Cardiac muscle cell (in vitro differentiated cells and primary cell): ENCODE data around the gene REL. TPM values are rescaled to one million over a fixed set of nuclear protein-coding genes. Genes with fewer than 3 reads are reported as not detected.
"Not testable (repeated sequence)": the region's sequence is repeated elsewhere in the genome, so short reads cannot be mapped to it uniquely, and the experiment has no call there.

Source experiments
- DNase-seq, 2 donors: peaks; one replicate each; pipeline versions ENCODE4 v3.0.0 to v3.0.0-alpha.2; 2010 to 2017; ENCODE audit warnings: low read depth in 1 of 2, low spot score in 1 of 2
- H3K27ac ChIP-seq: fragments of 200-600 bp; sonication (generic); 2 replicates; pipeline ENCODE4 v1.5.1; 2016
- H3K27me3 ChIP-seq: fragments of 200-600 bp; sonication (generic); 2 replicates; pipeline ENCODE4 v1.6.0; 2016; ENCODE audit warnings: control low read depth
- H3K36me3 ChIP-seq: fragments of 200-600 bp; sonication (generic); 2 replicates; pipeline ENCODE4 v1.5.1; 2016; ENCODE audit warnings: control low read depth
- H3K4me1 ChIP-seq: fragments of 200-600 bp; sonication (generic); 2 replicates; pipeline ENCODE4 v1.8.1; 2017; ENCODE audit warnings: low read depth, mild to moderate bottlenecking, mixed run types
- H3K4me3 ChIP-seq: fragments of 200-600 bp; sonication (generic); 2 replicates; pipeline ENCODE4 v1.5.1; 2016; ENCODE audit warnings: mild to moderate bottlenecking
- H3K9me3 ChIP-seq: fragments of 200-600 bp; sonication (generic); 2 replicates; pipeline ENCODE4 v1.5.1; 2017; ENCODE audit warnings: low read depth, mild to moderate bottlenecking, control low read depth
- polyA plus RNA-seq: library from polyadenylated mRNA; unstranded; fragments of >200 nt; fragmentation: Nextera tagmentation; extraction: Ambion mirVana; gene quantifications from 2 replicates; pipeline ENCODE4 v1.2.1, GENCODE V29; 2016
- total RNA-seq: library from RNA; depleted of rRNA; stranded (reverse); fragments of >200 nt; gene quantifications from 2 replicates; pipeline ENCODE4 v1.2.3, GENCODE V29; 2016
- TF ChIP-seq, protein P1 (sequence below): IDR thresholded peaks from 2 replicates; pipeline ENCODE4 v1.5.1; 2012; ENCODE audit warnings: low read depth, mild to moderate bottlenecking, low read length

REL gene
- total and polyA plus RNA-seq, 2 experiments from 2014 or later, result 7.6 to 11.5 TPM

- Histone ChIP-seq H3K27ac (peak overlapping the region; percentile 3), H3K9me3 (no peaks in the 10 kb centered on the region), H3K36me3 (peaks cover 32% of the 10 kb centered on the region), H3K4me3 (no peak overlapping the region), H3K27me3 (no peaks in the 10 kb centered on the region), H3K4me1 (no peaks in the 10 kb centered on the region)
- TF ChIP-seq, protein P1, sequence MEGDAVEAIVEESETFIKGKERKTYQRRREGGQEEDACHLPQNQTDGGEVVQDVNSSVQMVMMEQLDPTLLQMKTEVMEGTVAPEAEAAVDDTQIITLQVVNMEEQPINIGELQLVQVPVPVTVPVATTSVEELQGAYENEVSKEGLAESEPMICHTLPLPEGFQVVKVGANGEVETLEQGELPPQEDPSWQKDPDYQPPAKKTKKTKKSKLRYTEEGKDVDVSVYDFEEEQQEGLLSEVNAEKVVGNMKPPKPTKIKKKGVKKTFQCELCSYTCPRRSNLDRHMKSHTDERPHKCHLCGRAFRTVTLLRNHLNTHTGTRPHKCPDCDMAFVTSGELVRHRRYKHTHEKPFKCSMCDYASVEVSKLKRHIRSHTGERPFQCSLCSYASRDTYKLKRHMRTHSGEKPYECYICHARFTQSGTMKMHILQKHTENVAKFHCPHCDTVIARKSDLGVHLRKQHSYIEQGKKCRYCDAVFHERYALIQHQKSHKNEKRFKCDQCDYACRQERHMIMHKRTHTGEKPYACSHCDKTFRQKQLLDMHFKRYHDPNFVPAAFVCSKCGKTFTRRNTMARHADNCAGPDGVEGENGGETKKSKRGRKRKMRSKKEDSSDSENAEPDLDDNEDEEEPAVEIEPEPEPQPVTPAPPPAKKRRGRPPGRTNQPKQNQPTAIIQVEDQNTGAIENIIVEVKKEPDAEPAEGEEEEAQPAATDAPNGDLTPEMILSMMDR, result no peak
- DNase-seq, result no peak
These were observed 44.8 kb downstream of the REL start for GRCh38 chr2:60925994-60926740.

DNA sequence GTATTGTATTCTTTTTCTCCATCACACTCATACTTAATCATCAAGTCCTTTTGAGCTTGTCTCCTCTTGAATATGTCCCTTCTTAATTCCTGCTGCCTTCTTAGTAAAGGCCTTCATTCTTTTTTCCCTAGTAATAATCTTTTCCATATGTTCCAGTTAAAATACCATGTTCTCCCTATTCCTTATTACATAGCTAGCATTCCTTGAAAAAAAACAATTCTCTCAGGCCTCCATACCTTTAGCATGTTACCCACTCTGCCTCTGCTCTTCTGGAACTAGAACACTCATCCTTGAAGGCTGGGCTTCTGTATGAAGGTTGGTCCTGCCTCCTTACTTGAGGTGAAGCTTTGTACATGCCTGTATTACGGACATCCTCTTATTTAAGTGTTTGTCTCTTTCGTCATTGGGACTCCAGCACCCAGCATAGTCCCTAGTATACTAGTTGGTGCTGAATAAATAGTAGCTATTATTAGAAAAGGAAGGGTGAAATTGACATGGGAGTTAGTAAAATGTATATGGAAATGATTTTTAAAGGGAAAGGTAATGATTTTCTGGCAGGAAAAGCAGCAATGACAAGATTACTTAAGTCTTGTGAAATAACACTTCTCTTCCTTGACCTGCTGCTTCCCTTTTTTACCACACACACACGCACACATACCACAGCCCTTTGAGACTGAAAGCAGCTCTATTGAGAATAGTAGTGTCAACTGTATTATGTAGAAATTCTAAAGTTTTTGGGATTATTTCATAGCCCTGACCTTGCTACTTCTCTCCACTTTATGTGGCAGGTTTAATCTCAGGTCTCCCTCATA is 45.6 kb downstream of the REL start:
- Histone ChIP-seq H3K27ac (peak overlapping the region; percentile 3), H3K9me3 (no peaks in the 10 kb centered on the region), H3K27me3 (no peaks in the 10 kb centered on the region), H3K36me3 (peaks cover 24% of the 10 kb centered on the region), H3K4me3 (no peak overlapping the region), H3K4me1 (no peaks in the 10 kb centered on the region)
- peak in 1 of 2 donors; percentile 63 for DNase-seq
- TF ChIP-seq, protein P1, result no peak

GRCh38 chr2:60932061-60932460 is 50.7 kb downstream of the REL start:
- H3K36me3 ChIP-seq, H3K27me3 ChIP-seq, H3K4me3 ChIP-seq, DNase-seq, H3K4me1 ChIP-seq, H3K9me3 ChIP-seq, H3K27ac ChIP-seq: not testable (repeated sequence)

DNA sequence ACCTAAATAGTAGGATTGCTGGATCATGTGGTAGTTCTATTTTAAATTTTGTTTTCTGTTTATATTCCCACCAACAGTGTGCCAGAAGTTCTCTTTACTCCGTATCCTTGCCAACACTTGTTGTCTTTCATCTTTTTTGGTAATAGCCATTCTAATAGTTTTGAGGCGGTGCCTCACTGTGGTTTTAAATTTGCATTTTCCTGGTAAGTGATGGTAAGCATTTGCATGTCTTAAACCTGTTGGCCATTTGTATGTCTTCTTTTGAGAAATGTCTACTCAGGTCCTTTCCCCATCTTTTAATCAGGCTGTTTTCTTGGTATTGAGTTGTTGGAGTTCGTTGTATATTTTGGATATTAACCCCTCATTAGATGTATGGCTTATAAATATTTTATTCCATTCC is 51.6 kb downstream of the REL start:
- H3K4me1 ChIP-seq, result no peaks in the 10 kb centered on the region
- no peaks in the 10 kb centered on the region for H3K9me3 ChIP-seq
- H3K36me3 ChIP-seq, result no peaks in the 10 kb centered on the region
- H3K27ac ChIP-seq, result no peak overlapping the region
- no peak for DNase-seq
- TF ChIP-seq, protein P1, result no peak
- no peak overlapping the region for H3K4me3 ChIP-seq
- H3K27me3 ChIP-seq, result no peaks in the 10 kb centered on the region

DNA sequence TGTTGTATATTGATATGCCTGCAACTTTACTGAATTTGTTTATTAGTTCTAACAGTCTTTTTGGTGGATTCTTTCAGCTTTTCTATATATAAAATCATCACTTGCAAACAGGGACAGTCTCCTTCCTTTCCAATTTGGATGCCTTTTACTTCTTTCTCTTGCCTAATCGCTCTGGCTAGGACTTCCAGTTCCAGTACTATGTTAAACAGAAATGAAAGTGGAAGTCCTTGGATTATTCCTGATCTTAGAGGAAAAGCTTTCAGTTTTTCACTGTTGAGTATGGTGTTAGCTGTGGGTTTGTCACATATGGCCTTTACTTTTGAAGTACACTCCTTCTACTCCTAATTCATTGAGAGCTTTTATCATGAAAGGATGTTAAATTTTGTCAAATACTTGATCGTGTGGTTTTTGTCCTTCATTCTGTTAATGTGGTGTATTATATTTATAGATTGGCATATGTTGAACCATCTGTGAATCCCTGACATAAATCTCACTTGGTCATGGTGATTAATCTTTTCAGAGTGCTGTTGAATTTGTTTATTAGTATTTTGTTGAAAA is 52.9 kb downstream of the REL start:
- Histone ChIP-seq H3K4me3 (no peak overlapping the region), H3K27me3 (no peaks in the 10 kb centered on the region), H3K27ac (no peak overlapping the region), H3K4me1 (no peaks in the 10 kb centered on the region), H3K9me3 (no peaks in the 10 kb centered on the region), H3K36me3 (no peaks in the 10 kb centered on the region)
- TF ChIP-seq, protein P1, result no peak
- DNase-seq, result peak in 1 of 2 donors; percentile 37
